Activated T-cell treated with anti-CD3 and anti-CD28 coated beads for 48 hours (primary cell): ENCODE measurements around the gene PRDX1.
A peak's percentile ranks its signal among the peaks of the same experiment; 100 is the strongest.

Experiments used
- DNase-seq: peaks from one replicate; pipeline ENCODE4 v3.0.0-alpha.2; 2020; ENCODE audit warnings: low read depth

The PRDX1 gene

GRCh38 chr1:45521413-45522323 lies at the start of gene PRDX1:
Gene PRDX1 (minus strand): TSS chr1:45521884. CDS start chr1:45519043, 2,841 bp downstream.
- DNase-seq: peak; percentile 96

- DNase-seq: no peak
These were observed 48.9 kb upstream of the PRDX1 start for GRCh38 chr1:45570631-45571030.

- DNase-seq: peak; percentile 50
These were observed 48.4 kb upstream of the PRDX1 start for GRCh38 chr1:45569962-45570581.

GRCh38 chr1:45569571-45569961 lies 47.9 kb upstream of the PRDX1 start:
- DNase-seq: no peak

- DNase-seq: no peak
These were observed 46.7 kb upstream of the PRDX1 start for GRCh38 chr1:45568421-45568820.

GRCh38 chr1:45567911-45568310 lies 46.2 kb upstream of the PRDX1 start:
- DNase-seq: no peak

GRCh38 chr1:45566722-45567121 lies 45.0 kb upstream of the PRDX1 start:
- no peak for DNase-seq

GRCh38 chr1:45563843-45564242 lies 42.2 kb upstream of the PRDX1 start:
- DNase-seq: no peak

GRCh38 chr1:45557422-45557944 lies 35.8 kb upstream of the PRDX1 start:
- no peak for DNase-seq

GRCh38 chr1:45554198-45554597 lies 32.5 kb upstream of the PRDX1 start:
- no peak for DNase-seq

- DNase-seq: no peak
These were observed 30.6 kb upstream of the PRDX1 start for GRCh38 chr1:45552331-45552730.

GRCh38 chr1:45551684-45552083 lies 30.0 kb upstream of the PRDX1 start:
- no peak for DNase-seq

GRCh38 chr1:45550401-45551351 lies 29.0 kb upstream of the PRDX1 start, which contains the start of gene AKR1A1:
Gene AKR1A1 (plus strand): TSS chr1:45550826. CDS start chr1:45561795, 10,969 bp downstream.
- peak; percentile 90 for DNase-seq

- no peak for DNase-seq
These were observed 24.0 kb upstream of the PRDX1 start for GRCh38 chr1:45545553-45546310.

- no peak for DNase-seq
These were observed 23.4 kb upstream of the PRDX1 start for GRCh38 chr1:45545019-45545493.

- no peak for DNase-seq
These were observed 22.8 kb upstream of the PRDX1 start for GRCh38 chr1:45544530-45544929.

- DNase-seq: peak; percentile 62
These were observed 22.1 kb upstream of the PRDX1 start for GRCh38 chr1:45543581-45544417.

- no peak for DNase-seq
These were observed 20.9 kb upstream of the PRDX1 start for GRCh38 chr1:45542591-45542990.

- DNase-seq: no peak
These were observed 19.5 kb upstream of the PRDX1 start for GRCh38 chr1:45541193-45541592.

GRCh38 chr1:45536886-45537285 lies 15.2 kb upstream of the PRDX1 start:
- DNase-seq: no peak
